ENCODE results near the gene HDAC7.

GRCh38 chr12:47801170-47801903, 18.4 kb downstream of the HDAC7 start:
- TF ChIP-seq CTCF (IDR thresholded peaks at IDR 0.05; ENCODE audit: low read depth, low read length, poor library complexity, severe bottlenecking) (no peak), EZH2phosphoT487 (IDR thresholded peaks at IDR 0.05; ENCODE audit: borderline replicate concordance, low read length) (no peak)
